Fibroblast of lung (primary cell): Measurements from ENCODE around the gene APLF. TPM values are rescaled to one million over a fixed set of nuclear protein-coding genes. Genes with fewer than 3 reads are reported as not detected.

Experiments used
- DNase-seq, 2 donors: peaks; one replicate each; pipeline versions ENCODE4 v3.0.0 to v3.0.0-alpha.2; 2010; ENCODE audit warnings: low read depth in 2 of 2
- H2AFZ ChIP-seq: 2 replicates; pipeline ENCODE4 v1.5.1; 2012; ENCODE audit warnings: low read length, control low read depth, inconsistent platforms
- H3K27ac ChIP-seq: 2 replicates; pipeline ENCODE4 v1.5.1; 2011; ENCODE audit warnings: low read length, control low read depth; ENCODE audit not compliant: insufficient read depth
- H3K27me3 ChIP-seq: 2 replicates; pipeline ENCODE4 v1.5.1; 2011; ENCODE audit warnings: mild to moderate bottlenecking, low read length; ENCODE audit not compliant: control insufficient read depth, insufficient read depth
- H3K36me3 ChIP-seq: 2 replicates; pipeline ENCODE4 v1.5.1; 2011; ENCODE audit warnings: low read length; ENCODE audit not compliant: control insufficient read depth, insufficient read depth
- H3K4me1 ChIP-seq: 2 replicates; pipeline ENCODE4 v1.5.1; 2011; ENCODE audit warnings: low read length; ENCODE audit not compliant: control insufficient read depth, insufficient read depth; ENCODE audit errors: extremely low read depth
- H3K4me2 ChIP-seq: 2 replicates; pipeline ENCODE4 v1.5.1; 2011; ENCODE audit warnings: low read length, control low read depth; ENCODE audit not compliant: insufficient read depth; ENCODE audit errors: extremely low read depth
- H3K4me3 ChIP-seq, 4 experiments: fragments of 200-600 bp in 1 of 4; sonication (generic) in 1 of 4; replicated peaks in 1 of 4; 2 replicates each; pipeline ENCODE4 v1.5.1; 2011 to 2016; ENCODE audit warnings: low read length in 4 of 4, low read depth in 3 of 4, mild to moderate bottlenecking in 3 of 4, control low read depth in 2 of 4, inconsistent platforms in 1 of 4, mixed read lengths in 1 of 4; ENCODE audit not compliant: insufficient read depth in 1 of 4; ENCODE audit errors: control extremely low read depth in 1 of 4
- H3K79me2 ChIP-seq: 2 replicates; pipeline ENCODE4 v1.5.1; 2012; ENCODE audit warnings: mild to moderate bottlenecking, low read length, inconsistent platforms; ENCODE audit not compliant: control insufficient read depth, insufficient read depth
- H3K9ac ChIP-seq: 2 replicates; pipeline ENCODE4 v1.5.1; 2011; ENCODE audit warnings: mild to moderate bottlenecking, low read length, control low read depth; ENCODE audit not compliant: insufficient read depth
- H3K9me3 ChIP-seq: 2 replicates; pipeline ENCODE4 v1.5.1; 2012; ENCODE audit warnings: low read depth, low read length; ENCODE audit not compliant: control insufficient read depth, insufficient read depth
- H4K20me1 ChIP-seq: 2 replicates; pipeline ENCODE4 v1.5.1; 2011; ENCODE audit warnings: low read length; ENCODE audit not compliant: control insufficient read depth, insufficient read depth; ENCODE audit errors: extremely low read depth
- EZH2 ChIP-seq: IDR thresholded peaks from 2 replicates; pipeline ENCODE4 v1.5.1; 2012; ENCODE audit warnings: low read length, control low read depth, mild to moderate bottlenecking; ENCODE audit errors: missing control alignments
- polyA plus RNA-seq, 2 donors: library from polyadenylated mRNA; depleted of rRNA in 1 of 2; stranded (reverse) in 1 of 2; unstranded in 1 of 2; fragments of >200 nt; gene quantifications; 2 replicates each; pipeline ENCODE4 v1.2.1, GENCODE V29; 2011 to 2012; ENCODE audit warnings: missing spikeins in 1 of 2
- total RNA-seq: library from RNA; depleted of rRNA; stranded (reverse); fragments of >200 nt; gene quantifications from 2 replicates; pipeline ENCODE4 v1.2.1, GENCODE V29; 2014
- TF ChIP-seq, protein P1 (sequence below), 2 donors: IDR thresholded peaks in 1 of 2; conservative IDR thresholded peaks in 1 of 2; 1 replicate in 1 of 2; 2 replicates in 1 of 2; pipeline ENCODE4 v1.5.1; 2011 to 2012; ENCODE audit warnings: low read length in 2 of 2, control low read depth in 1 of 2, inconsistent platforms in 1 of 2, low read depth in 1 of 2, mild to moderate bottlenecking in 1 of 2

APLF gene
- total and polyA plus RNA-seq, 2 donors (not counting 1 experiment from before 2014, with no cell fraction given): 1.6 to 9.4 TPM

DNA sequence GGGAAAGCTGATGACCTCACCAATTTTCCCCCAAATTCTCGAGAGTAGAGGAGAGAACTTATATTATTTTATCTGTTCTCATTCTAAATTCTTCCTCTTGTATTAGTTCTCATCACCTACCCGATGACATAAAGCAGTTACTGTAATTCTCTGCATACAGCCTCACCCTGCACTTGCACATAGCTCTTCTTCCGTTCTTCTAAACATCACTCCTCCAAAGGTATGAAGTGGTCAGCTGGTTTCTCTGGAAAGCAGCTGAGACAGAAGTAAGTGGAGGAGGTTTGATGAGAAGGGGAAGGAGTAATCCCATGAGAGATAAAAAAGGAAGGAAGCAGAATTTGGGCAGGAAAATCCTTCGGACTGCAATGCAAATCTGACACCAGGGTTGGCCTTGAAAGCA, 39.3 kb upstream of the APLF start:
- H3K4me1 ChIP-seq: no peaks in the 10 kb centered on the region
- no peak overlapping the region for H2AFZ ChIP-seq
- no peak for TF ChIP-seq EZH2
- TF ChIP-seq, protein P1, sequence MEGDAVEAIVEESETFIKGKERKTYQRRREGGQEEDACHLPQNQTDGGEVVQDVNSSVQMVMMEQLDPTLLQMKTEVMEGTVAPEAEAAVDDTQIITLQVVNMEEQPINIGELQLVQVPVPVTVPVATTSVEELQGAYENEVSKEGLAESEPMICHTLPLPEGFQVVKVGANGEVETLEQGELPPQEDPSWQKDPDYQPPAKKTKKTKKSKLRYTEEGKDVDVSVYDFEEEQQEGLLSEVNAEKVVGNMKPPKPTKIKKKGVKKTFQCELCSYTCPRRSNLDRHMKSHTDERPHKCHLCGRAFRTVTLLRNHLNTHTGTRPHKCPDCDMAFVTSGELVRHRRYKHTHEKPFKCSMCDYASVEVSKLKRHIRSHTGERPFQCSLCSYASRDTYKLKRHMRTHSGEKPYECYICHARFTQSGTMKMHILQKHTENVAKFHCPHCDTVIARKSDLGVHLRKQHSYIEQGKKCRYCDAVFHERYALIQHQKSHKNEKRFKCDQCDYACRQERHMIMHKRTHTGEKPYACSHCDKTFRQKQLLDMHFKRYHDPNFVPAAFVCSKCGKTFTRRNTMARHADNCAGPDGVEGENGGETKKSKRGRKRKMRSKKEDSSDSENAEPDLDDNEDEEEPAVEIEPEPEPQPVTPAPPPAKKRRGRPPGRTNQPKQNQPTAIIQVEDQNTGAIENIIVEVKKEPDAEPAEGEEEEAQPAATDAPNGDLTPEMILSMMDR (conservative IDR thresholded peaks at IDR 0.05 in 1 of 2, IDR thresholded peaks at IDR 0.05 in 1 of 2; ENCODE audit: low read depth in 1 of 2, low read length in 2 of 2): no peak
- H3K36me3 ChIP-seq: no peaks in the 10 kb centered on the region
- no peak overlapping the region for H3K4me2 ChIP-seq
- H3K9me3 ChIP-seq: no peaks in the 10 kb centered on the region
- no peak overlapping the region for H3K4me3 ChIP-seq
- H3K9ac ChIP-seq: no peak overlapping the region
- no peaks in the 10 kb centered on the region for H4K20me1 ChIP-seq
- no peak for DNase-seq
- H3K27ac ChIP-seq: no peak overlapping the region
- no peaks in the 10 kb centered on the region for H3K79me2 ChIP-seq
- H3K27me3 ChIP-seq: peaks cover 2% of the 10 kb centered on the region

DNA sequence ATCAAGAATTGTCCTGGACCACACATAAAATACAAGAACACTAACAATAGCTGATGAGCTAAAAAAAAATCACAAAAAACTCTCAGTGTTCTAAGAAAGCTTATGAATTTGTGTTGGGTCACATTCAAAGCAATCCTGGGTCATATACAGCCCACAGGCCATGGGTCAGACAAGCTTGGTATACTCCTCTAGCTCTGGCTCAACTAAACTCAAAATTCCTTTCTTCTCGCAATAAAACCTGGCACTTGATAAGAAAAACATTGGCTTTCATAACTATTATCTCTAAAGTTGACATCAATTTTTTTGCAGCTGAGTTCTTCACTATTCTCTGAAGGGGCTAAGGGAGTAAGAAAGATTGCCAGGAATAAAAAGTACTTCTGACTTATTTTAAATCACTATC, 38.6 kb upstream of the APLF start:
- Histone ChIP-seq H3K4me1 (no peaks in the 10 kb centered on the region), H3K9me3 (no peaks in the 10 kb centered on the region), H2AFZ (no peak overlapping the region), H3K27ac (no peak overlapping the region), H3K4me3 (no peak overlapping the region), H3K36me3 (no peaks in the 10 kb centered on the region), H3K9ac (no peak overlapping the region), H3K27me3 (no peaks in the 10 kb centered on the region), H3K4me2 (no peak overlapping the region), H4K20me1 (no peaks in the 10 kb centered on the region), H3K79me2 (no peaks in the 10 kb centered on the region)
- TF ChIP-seq, protein P1 (conservative IDR thresholded peaks at IDR 0.05 in 1 of 2, IDR thresholded peaks at IDR 0.05 in 1 of 2; ENCODE audit: low read depth in 1 of 2, low read length in 2 of 2): no peak
- TF ChIP-seq EZH2: no peak
- DNase-seq: no peak

DNA sequence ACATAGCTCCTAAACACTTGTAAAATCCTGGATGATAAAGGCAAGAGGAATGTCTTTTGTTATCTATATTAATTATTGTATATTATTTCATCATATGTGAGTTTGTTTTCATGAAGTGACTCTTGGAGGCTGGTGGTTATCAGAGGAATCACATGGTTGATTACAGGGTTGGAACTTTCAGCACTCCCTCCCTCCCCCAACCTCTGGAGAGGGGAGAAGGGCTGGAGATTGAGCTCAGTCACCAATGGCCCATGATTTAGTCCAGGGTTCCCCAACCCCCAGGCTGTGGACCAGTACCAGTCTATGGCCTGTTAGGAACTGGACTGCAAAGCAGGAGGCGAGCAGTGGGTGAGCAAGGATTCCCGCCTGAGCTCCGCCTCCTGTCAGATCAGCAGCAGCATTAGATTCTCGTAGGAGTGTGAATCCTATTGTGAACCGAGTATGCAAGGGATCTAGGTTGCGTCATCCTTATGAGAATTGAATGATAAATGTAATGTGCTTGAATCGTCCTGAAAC, 38.0 kb upstream of the APLF start:
- H3K79me2 ChIP-seq: no peaks in the 10 kb centered on the region
- no peaks in the 10 kb centered on the region for H3K4me1 ChIP-seq
- peak in 1 of 2 donors; percentile 36 for DNase-seq
- no peaks in the 10 kb centered on the region for H3K9me3 ChIP-seq
- no peak overlapping the region for H3K27ac ChIP-seq
- TF ChIP-seq, protein P1 (conservative IDR thresholded peaks at IDR 0.05 in 1 of 2, IDR thresholded peaks at IDR 0.05 in 1 of 2; ENCODE audit: low read depth in 1 of 2, low read length in 2 of 2): no peak
- no peak for TF ChIP-seq EZH2
- H4K20me1 ChIP-seq: no peaks in the 10 kb centered on the region
- H3K36me3 ChIP-seq: no peaks in the 10 kb centered on the region
- H3K4me3 ChIP-seq: no peak overlapping the region
- no peak overlapping the region for H3K4me2 ChIP-seq
- H2AFZ ChIP-seq: no peak overlapping the region
- H3K27me3 ChIP-seq: no peaks in the 10 kb centered on the region
- H3K9ac ChIP-seq: no peak overlapping the region
